ENCODE measurements around the gene MYBPHL.
"Not testable (repeated sequence)": the region's sequence is repeated elsewhere in the genome, so short reads cannot be mapped to it uniquely, and the experiment has no call there.

The MYBPHL gene

GRCh38 chr1:109307274-109308021 is 637 bp upstream of the MYBPHL start:
- DNase-seq (ENCODE audit: extremely low read depth in 1 of 2, low read depth in 1 of 2): no peak

- DNase-seq (ENCODE audit: extremely low read depth in 1 of 2, low read depth in 1 of 2): not testable (repeated sequence)
These were observed 820 bp downstream of the MYBPHL start for GRCh38 chr1:109305991-109306390.

- DNase-seq (ENCODE audit: extremely low read depth in 1 of 2, low read depth in 1 of 2): no peak
These were observed 2.4 kb downstream of the MYBPHL start for GRCh38 chr1:109304226-109304920.

GRCh38 chr1:109301874-109302273 is 4.9 kb downstream of the MYBPHL start:
- DNase-seq (ENCODE audit: extremely low read depth in 1 of 2, low read depth in 1 of 2): no peak

- DNase-seq (ENCODE audit: extremely low read depth in 1 of 2, low read depth in 1 of 2): no peak
These were observed 6.1 kb downstream of the MYBPHL start for GRCh38 chr1:109300650-109301151.

- no peak for DNase-seq (ENCODE audit: extremely low read depth in 1 of 2, low read depth in 1 of 2)
These were observed 7.1 kb downstream of the MYBPHL start for GRCh38 chr1:109299558-109300343.

GRCh38 chr1:109298666-109299557 is 7.9 kb downstream of the MYBPHL start:
- no peak for DNase-seq (ENCODE audit: extremely low read depth in 1 of 2, low read depth in 1 of 2)

- DNase-seq (ENCODE audit: extremely low read depth in 1 of 2, low read depth in 1 of 2): no peak
These were observed 10.0 kb downstream of the MYBPHL start for GRCh38 chr1:109296782-109297181.

GRCh38 chr1:109295712-109296415 is 10.9 kb downstream of the MYBPHL start:
- DNase-seq (ENCODE audit: extremely low read depth in 1 of 2, low read depth in 1 of 2): no peak

GRCh38 chr1:109294481-109294880 is 12.3 kb downstream of the MYBPHL start:
- no peak for DNase-seq (ENCODE audit: extremely low read depth in 1 of 2, low read depth in 1 of 2)

GRCh38 chr1:109293026-109293425 is 13.8 kb downstream of the MYBPHL start:
- DNase-seq (ENCODE audit: extremely low read depth in 1 of 2, low read depth in 1 of 2): no peak

- no peak for DNase-seq (ENCODE audit: extremely low read depth in 1 of 2, low read depth in 1 of 2)
These were observed 14.4 kb downstream of the MYBPHL start for GRCh38 chr1:109292364-109292763.

- DNase-seq (ENCODE audit: extremely low read depth in 1 of 2, low read depth in 1 of 2): no peak
These were observed 15.8 kb downstream of the MYBPHL start for GRCh38 chr1:109290998-109291397.

- no peak for DNase-seq (ENCODE audit: extremely low read depth in 1 of 2, low read depth in 1 of 2)
These were observed 16.7 kb downstream of the MYBPHL start for GRCh38 chr1:109290137-109290536.

- not testable (repeated sequence) for DNase-seq (ENCODE audit: extremely low read depth in 1 of 2, low read depth in 1 of 2)
These were observed 20.0 kb downstream of the MYBPHL start for GRCh38 chr1:109286762-109287161.

GRCh38 chr1:109283748-109284600 is 22.8 kb downstream of the MYBPHL start:
- DNase-seq (ENCODE audit: extremely low read depth in 1 of 2, low read depth in 1 of 2): no peak

- peak; percentile 73 to 83 for DNase-seq (ENCODE audit: extremely low read depth in 1 of 2, low read depth in 1 of 2)
These were observed 23.7 kb downstream of the MYBPHL start, which contains the start of gene PSRC1 for GRCh38 chr1:109282952-109283747. PSRC1 (minus strand) TSS chr1:109283145.

- DNase-seq (ENCODE audit: extremely low read depth in 1 of 2, low read depth in 1 of 2): no peak
These were observed 24.3 kb downstream of the MYBPHL start for GRCh38 chr1:109282497-109282951.

Measured in stimulated activated CD8-positive, alpha-beta memory T cell treated with anti-CD3 and anti-CD28 coated beads, Interleukin-7, amount 100 ng/mL, for 48 hours (primary cell).